SK-N-SH treated with all-trans-retinoic acid at 6 μM for 48 hours (cell line): ENCODE results near the gene CELF5.

Experiments used
- ARNTL ChIP-seq: fragments of 450-650 bp; formaldehyde crosslinking; IDR thresholded peaks from 2 replicates; pipeline ENCODE4 v1.5.0; 2020; ENCODE audit warnings: low read depth, mild to moderate bottlenecking, moderate library complexity, borderline replicate concordance
- CSDC2 ChIP-seq: fragments of 250-450 bp; sonication (Bioruptor Pico); IDR thresholded peaks from 2 replicates; pipeline ENCODE4 v1.5.0; 2020; ENCODE audit warnings: mild to moderate bottlenecking, moderate library complexity
- GLIS3 ChIP-seq: fragments of 250-450 bp; sonication (Bioruptor Pico); IDR thresholded peaks from 2 replicates; pipeline ENCODE4 v1.5.0; 2020; ENCODE audit warnings: mild to moderate bottlenecking, moderate library complexity
- RARB ChIP-seq: fragments of 250-450 bp; sonication (Bioruptor Pico); IDR thresholded peaks from 2 replicates; pipeline ENCODE4 v1.8.0; 2021; ENCODE audit warnings: mild to moderate bottlenecking, moderate library complexity
- TCF4 ChIP-seq: fragments of 250-450 bp; sonication (Bioruptor Pico); IDR thresholded peaks from 2 replicates; pipeline ENCODE4 v1.8.0; 2021; ENCODE audit warnings: mild to moderate bottlenecking, moderate library complexity, borderline replicate concordance
- ZC3H10 ChIP-seq: fragments of 250-450 bp; sonication (Bioruptor Pico); IDR thresholded peaks from 2 replicates; pipeline ENCODE4 v1.5.1; 2021; ENCODE audit warnings: mild to moderate bottlenecking, moderate library complexity
- ZFP3 ChIP-seq: fragments of 250-450 bp; sonication (Bioruptor Pico); IDR thresholded peaks from 2 replicates; pipeline ENCODE4 v1.5.0; 2020; ENCODE audit warnings: mild to moderate bottlenecking, moderate library complexity
- ZNF8 ChIP-seq: fragments of 450-650 bp; formaldehyde crosslinking; IDR thresholded peaks from 2 replicates; pipeline ENCODE4 v1.5.0; 2020; ENCODE audit warnings: mild to moderate bottlenecking, moderate library complexity
- TF ChIP-seq, protein P1 (sequence below): fragments of 250-450 bp; sonication (Bioruptor Pico); IDR thresholded peaks from 2 replicates; pipeline ENCODE4 v1.8.0; 2021; ENCODE audit warnings: low read depth, mild to moderate bottlenecking, moderate library complexity, borderline replicate concordance

DNA sequence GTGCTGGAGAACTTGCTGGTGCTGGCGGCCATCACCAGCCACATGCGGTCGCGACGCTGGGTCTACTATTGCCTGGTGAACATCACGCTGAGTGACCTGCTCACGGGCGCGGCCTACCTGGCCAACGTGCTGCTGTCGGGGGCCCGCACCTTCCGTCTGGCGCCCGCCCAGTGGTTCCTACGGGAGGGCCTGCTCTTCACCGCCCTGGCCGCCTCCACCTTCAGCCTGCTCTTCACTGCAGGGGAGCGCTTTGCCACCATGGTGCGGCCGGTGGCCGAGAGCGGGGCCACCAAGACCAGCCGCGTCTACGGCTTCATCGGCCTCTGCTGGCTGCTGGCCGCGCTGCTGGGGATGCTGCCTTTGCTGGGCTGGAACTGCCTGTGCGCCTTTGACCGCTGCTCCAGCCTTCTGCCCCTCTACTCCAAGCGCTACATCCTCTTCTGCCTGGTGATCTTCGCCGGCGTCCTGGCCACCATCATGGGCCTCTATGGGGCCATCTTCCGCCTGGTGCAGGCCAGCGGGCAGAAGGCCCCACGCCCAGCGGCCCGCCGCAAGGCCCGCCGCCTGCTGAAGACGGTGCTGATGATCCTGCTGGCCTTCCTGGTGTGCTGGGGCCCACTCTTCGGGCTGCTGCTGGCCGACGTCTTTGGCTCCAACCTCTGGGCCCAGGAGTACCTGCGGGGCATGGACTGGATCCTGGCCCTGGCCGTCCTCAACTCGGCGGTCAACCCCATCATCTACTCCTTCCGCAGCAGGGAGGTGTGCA, 45.3 kb upstream of the CELF5 start:
- TF ChIP-seq ZC3H10 (CRISPR knock-in tag) (no peak), RARB (CRISPR knock-in tag) (no peak), CSDC2 (CRISPR knock-in tag) (no peak), GLIS3 (CRISPR knock-in tag) (no peak), ZFP3 (CRISPR knock-in tag) (no peak), ARNTL (no peak), TCF4 (CRISPR knock-in tag) (no peak), ZNF8 (CRISPR knock-in tag) (no peak)
- TF ChIP-seq, protein P1, sequence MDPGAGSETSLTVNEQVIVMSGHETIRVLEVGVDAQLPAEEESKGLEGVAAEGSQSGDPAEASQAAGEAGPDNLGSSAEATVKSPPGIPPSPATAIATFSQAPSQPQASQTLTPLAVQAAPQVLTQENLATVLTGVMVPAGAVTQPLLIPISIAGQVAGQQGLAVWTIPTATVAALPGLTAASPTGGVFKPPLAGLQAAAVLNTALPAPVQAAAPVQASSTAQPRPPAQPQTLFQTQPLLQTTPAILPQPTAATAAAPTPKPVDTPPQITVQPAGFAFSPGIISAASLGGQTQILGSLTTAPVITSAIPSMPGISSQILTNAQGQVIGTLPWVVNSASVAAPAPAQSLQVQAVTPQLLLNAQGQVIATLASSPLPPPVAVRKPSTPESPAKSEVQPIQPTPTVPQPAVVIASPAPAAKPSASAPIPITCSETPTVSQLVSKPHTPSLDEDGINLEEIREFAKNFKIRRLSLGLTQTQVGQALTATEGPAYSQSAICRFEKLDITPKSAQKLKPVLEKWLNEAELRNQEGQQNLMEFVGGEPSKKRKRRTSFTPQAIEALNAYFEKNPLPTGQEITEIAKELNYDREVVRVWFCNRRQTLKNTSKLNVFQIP (CRISPR knock-in tag): no peak
